ENCODE measurements around the gene UFD1. TPM values are rescaled to one million over a fixed set of nuclear protein-coding genes. Genes with fewer than 3 reads are reported as not detected.

The UFD1 gene
- total RNA-seq, 4 donors from 2014 or later = 33.0 to 57.4 (median 45.6) TPM

- intact Hi-C loops (cut with DNase I) = no loop called here
- DNase-seq = no peak
- H3K27me3 ChIP-seq = peaks cover 0 to 80% (median 5%) of the 10 kb centered on the region in 4 donors
- peak overlapping the region in 2 of 4 donors; percentile 83 to 87 for H3K27ac ChIP-seq
- H3K9me3 ChIP-seq = no peaks in the 10 kb centered on the region
- TF ChIP-seq POLR2A (IDR thresholded peaks at IDR 0.05) (no peak), CTCF (IDR thresholded peaks at IDR 0.05) (no peak)
- H3K36me3 ChIP-seq = no peaks in the 10 kb centered on the region
- no peak overlapping the region for H3K4me3 ChIP-seq
- H3K4me1 ChIP-seq = peaks cover 14 to 33% (median 17%) of the 10 kb centered on the region in 3 donors
- 94 to 97% methylated on average over 5 to 8 of the region's 11 CpGs for WGBS, 2 donors
These were observed 47.2 kb upstream of the UFD1 start for GRCh38 chr22:19526076-19526701.

DNA sequence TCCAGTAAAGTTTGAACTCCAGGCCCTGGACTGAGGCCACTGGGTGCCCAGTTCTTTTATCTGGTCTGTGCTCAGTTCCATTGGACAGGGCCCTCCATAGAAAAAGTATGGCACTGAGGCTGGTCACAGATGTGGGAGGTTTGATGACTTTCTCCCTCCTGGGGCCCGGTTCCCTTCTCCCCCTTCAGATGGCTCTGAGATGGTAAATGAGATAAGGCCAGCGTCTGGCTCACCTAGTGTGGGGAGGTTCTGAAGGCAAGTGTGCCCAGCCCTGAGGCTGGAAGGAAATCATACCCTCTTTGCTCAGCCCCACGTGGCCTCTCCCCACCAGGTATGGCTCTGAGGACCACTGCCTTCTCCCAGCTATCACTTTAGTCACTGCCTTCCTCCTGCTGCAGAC lies 46.7 kb upstream of the UFD1 start:
- WGBS, 2 donors = 63 to 76% methylated on average over 3 of the region's 3 CpGs
- no peaks in the 10 kb centered on the region for H3K9me3 ChIP-seq
- DNase-seq = no peak
- peaks cover 14 to 33% (median 17%) of the 10 kb centered on the region in 3 donors for H3K4me1 ChIP-seq
- intact Hi-C loops (cut with DNase I) = no loop called here
- H3K27me3 ChIP-seq = peaks cover 0 to 77% (median 5%) of the 10 kb centered on the region in 4 donors
- H3K27ac ChIP-seq = peak overlapping the region in 2 of 4 donors; percentile 83 to 87
- no peak overlapping the region for H3K4me3 ChIP-seq
- no peaks in the 10 kb centered on the region for H3K36me3 ChIP-seq
- TF ChIP-seq CTCF (IDR thresholded peaks at IDR 0.05) (no peak), POLR2A (IDR thresholded peaks at IDR 0.05) (no peak)

GRCh38 chr22:19525116-19525660 lies 46.2 kb upstream of the UFD1 start:
- no peak for DNase-seq
- Histone ChIP-seq H3K9me3 (no peaks in the 10 kb centered on the region), H3K4me1 (peaks cover 14 to 33% (median 17%) of the 10 kb centered on the region in 3 donors), H3K27me3 (peaks cover 0 to 72% (median 5%) of the 10 kb centered on the region in 4 donors), H3K36me3 (no peaks in the 10 kb centered on the region), H3K27ac (peak overlapping the region; percentile 2 to 87 (median 68)), H3K4me3 (peak overlapping the region in 3 of 4 donors; percentile 33 to 66 (median 48))
- 60 to 92% methylated on average over 2 to 9 of the region's 15 CpGs for WGBS, 2 donors
- TF ChIP-seq CTCF (IDR thresholded peaks at IDR 0.05) (no peak), POLR2A (IDR thresholded peaks at IDR 0.05) (no peak)
- intact Hi-C loops (cut with DNase I) = no loop called here

DNA sequence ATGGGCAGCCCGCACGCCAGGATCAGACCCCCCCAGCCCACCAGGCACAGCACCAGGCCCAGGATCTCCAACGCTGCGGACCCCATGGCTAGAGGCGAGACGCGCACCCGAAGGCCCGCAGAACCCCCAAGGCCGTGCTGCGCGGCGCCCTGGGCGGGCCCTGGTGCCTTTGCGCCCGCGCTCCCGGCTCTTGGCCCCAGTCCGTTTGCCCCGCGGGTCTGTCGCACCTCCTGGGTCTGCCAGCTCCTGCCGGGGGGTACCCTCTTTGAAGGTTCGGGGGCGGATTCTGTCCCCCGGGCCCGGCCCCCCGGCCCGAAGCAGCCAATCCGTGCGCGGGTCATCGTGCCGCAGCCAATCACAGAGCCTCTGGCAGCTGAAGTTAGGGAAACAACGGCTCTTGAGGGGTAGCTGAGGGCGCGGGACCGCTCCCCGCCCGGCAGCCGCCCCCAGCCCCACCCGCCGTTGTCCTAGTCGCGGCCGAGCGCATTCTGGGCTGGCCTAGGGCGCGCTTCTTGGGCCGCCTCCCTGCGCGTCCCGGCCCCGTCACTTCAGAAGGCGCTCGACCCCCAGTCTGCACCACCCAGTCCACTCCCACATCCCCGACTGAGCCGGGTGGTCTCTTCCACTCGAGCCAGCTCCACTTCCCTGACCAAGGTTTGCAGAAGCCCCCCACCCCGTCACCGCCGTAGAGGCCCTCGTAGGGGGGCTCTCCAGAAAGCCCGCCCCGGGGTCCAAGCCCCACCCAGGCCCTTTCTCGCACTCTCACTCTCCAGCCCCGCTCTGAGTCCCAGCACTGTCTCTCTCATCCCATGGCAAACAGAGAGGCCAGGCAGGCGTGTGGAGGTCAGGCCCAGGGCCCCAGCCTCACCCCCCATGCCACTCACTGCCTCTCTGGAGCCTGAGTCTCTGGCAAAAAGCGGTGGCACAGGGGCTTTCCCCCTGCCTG lies 45.5 kb upstream of the UFD1 start, which contains the start of gene CLDN5:
Gene CLDN5 (minus strand): TSS at position 241 of the 946 bp plus-strand sequence. CDS start 155 bp downstream, at position 86.
- Histone ChIP-seq H3K9me3 (no peaks in the 10 kb centered on the region), H3K4me1 (peaks cover 14 to 33% (median 17%) of the 10 kb centered on the region in 3 donors), H3K36me3 (no peaks in the 10 kb centered on the region), H3K4me3 (peak within 1 kb of the TSS; percentile 33 to 66 (median 41)), H3K27me3 (peaks cover 0 to 66% (median 5%) of the 10 kb centered on the region in 4 donors), H3K27ac (peak within 1 kb of the TSS; percentile 42 to 87 (median 74))
- peak in 2 of 4 donors; percentile 55 to 77 for TF ChIP-seq POLR2A (IDR thresholded peaks at IDR 0.05)
- no peak for TF ChIP-seq CTCF (IDR thresholded peaks at IDR 0.05)
- intact Hi-C loops (cut with DNase I) = no loop called here
- WGBS, 2 donors = 19% methylated on average over 8 of the region's 69 CpGs; no CpG with 5 or more reads in 1 of the 2 donors
- DNase-seq = no peak

All from esophagus squamous epithelium (tissue), 5 donors.